K562 (cell line): ENCODE results near the gene MAMDC2.

Source experiments
- CTCF ChIP-seq, 3 experiments: IDR thresholded peaks in 2 of 3; conservative IDR thresholded peaks in 1 of 3; 2 replicates each; pipeline ENCODE4 v1.5.1; 2011 to 2012; ENCODE audit warnings: low read length in 3 of 3, mild to moderate bottlenecking in 3 of 3, control low read depth in 2 of 3, improper control_type of control experiment in 1 of 3, inconsistent platforms in 1 of 3, low read depth in 1 of 3, mixed read lengths in 1 of 3, moderate library complexity in 1 of 3; ENCODE audit not compliant: insufficient read depth in 2 of 3
- JUNB ChIP-seq: fragments of 450-650 bp; formaldehyde crosslinking; conservative IDR thresholded peaks from 2 replicates; pipeline ENCODE4 v1.4.0; 2020; ENCODE audit warnings: mild to moderate bottlenecking
- MTA3 ChIP-seq: fragments of 450-650 bp; formaldehyde crosslinking; IDR thresholded peaks from 2 replicates; pipeline ENCODE4 v1.6.1; 2017; ENCODE audit warnings: mild to moderate bottlenecking, borderline replicate concordance
- POLR2A ChIP-seq: fragments of 450-650 bp; conservative IDR thresholded peaks from 2 replicates; pipeline ENCODE4 v1.6.1; 2016
- SLC30A9 ChIP-seq: fragments of 250-450 bp; sonication (Bioruptor Pico); IDR thresholded peaks from 2 replicates; pipeline ENCODE4 v1.8.0; 2022; ENCODE audit warnings: mild to moderate bottlenecking, moderate library complexity
- TOE1 ChIP-seq, 2 experiments: fragments of 450-650 bp in 1 of 2; sonication (generic) in 1 of 2; formaldehyde crosslinking in 1 of 2; IDR thresholded peaks; 2 replicates each; pipeline versions ENCODE4 v1.7.1 to v1.8.0; 2016 to 2022; ENCODE audit warnings: borderline replicate concordance in 2 of 2, mild to moderate bottlenecking in 2 of 2, antibody characterized with exemption in 1 of 2, inconsistent platforms in 1 of 2, low read depth in 1 of 2, missing genetic modification reagents in 1 of 2, moderate library complexity in 1 of 2

- TF ChIP-seq JUNB = no peak
- no peak for TF ChIP-seq POLR2A
- no peak for TF ChIP-seq CTCF (IDR thresholded peaks at IDR 0.05 in 2 of 3, conservative IDR thresholded peaks at IDR 0.05 in 1 of 3; ENCODE audit: insufficient read depth in 2 of 3, low read depth in 1 of 3, low read length in 3 of 3)
- no peak for TF ChIP-seq TOE1 (IDR thresholded peaks at IDR 0.05; ENCODE audit: borderline replicate concordance)
- no peak for TF ChIP-seq TOE1 (CRISPR knock-in tag; IDR thresholded peaks at IDR 0.05; ENCODE audit: borderline replicate concordance, low read depth)
- no peak for TF ChIP-seq SLC30A9 (CRISPR knock-in tag)
- TF ChIP-seq MTA3 = no peak
Measured at GRCh38 chr9:70197216-70198044, 153.8 kb downstream of the MAMDC2 start.
